NK-92 (cell line): ENCODE results near the gene LRBA.
"Not testable (repeated sequence)": the region's sequence is repeated elsewhere in the genome, so short reads cannot be mapped to it uniquely, and the experiment has no call there.

Experiments used
- DNase-seq: peaks from one replicate; lab custom pipeline; 2025; ENCODE audit not compliant: unreplicated experiment; lab: John Stamatoyannopoulos, UW

The LRBA gene

GRCh38 chr4:150743564-150744342 is 271.3 kb downstream of the LRBA start:
- DNase-seq = no peak

GRCh38 chr4:150742930-150743329 is 272.2 kb downstream of the LRBA start:
- DNase-seq = not testable (repeated sequence)

GRCh38 chr4:150739591-150739990 is 275.5 kb downstream of the LRBA start:
- DNase-seq = no peak

GRCh38 chr4:150725957-150726523 is 289.0 kb downstream of the LRBA start:
- no peak for DNase-seq

DNA sequence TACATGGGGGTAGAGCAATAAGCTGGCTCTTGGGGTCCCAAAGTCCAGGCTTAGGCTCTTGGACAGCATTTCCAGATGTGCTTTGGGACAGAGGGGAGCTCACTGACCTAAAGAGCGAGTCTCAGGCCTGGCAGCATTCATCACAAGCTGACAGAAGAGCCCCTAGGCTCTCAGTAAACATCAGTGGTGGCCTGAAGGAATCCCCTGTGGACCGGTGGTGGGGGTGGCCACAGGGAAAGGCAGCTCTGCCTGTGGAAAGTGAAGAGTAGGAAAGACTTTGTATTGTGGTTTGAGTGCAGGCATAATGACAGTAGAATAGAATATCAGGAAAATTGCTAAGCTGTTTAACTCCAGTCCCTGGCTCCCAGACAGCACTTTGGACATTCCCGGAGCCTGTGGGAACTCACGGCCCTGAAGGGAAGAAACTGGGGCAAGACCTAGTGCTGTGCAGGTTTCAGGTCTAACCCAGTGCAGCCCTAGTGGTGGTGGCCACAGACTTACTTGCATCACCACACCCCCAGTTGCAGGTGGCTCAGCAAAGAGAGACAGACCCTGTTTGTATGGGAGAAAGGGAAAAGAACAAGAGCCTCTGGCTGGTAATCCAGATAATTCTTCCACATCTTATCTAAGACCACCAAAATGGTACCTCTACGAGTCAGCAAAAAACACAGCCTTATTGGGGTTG is 291.2 kb downstream of the LRBA start:
- DNase-seq = no peak

DNA sequence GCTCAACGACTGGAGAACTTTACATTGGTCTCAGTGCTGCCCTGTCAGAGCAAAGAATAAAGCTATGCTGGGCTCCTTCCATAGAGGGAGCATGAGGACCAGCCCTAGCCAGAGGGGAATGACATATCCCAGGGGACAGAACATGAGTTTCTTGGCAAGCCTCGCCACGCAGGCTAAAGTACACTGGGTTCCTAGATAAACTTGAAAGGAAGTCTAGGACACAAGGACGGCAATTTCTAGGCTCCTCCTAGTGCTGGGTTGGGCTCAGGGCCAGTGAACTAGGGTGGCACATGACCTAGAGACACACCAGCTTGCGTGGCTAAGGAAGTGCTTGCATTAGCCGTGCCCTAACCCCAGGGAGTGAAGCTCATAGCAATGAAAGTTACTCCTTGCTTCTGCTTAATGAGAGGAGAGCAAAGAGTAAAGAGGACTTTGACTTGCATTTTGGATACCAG is 292.1 kb downstream of the LRBA start:
- no peak for DNase-seq

DNA sequence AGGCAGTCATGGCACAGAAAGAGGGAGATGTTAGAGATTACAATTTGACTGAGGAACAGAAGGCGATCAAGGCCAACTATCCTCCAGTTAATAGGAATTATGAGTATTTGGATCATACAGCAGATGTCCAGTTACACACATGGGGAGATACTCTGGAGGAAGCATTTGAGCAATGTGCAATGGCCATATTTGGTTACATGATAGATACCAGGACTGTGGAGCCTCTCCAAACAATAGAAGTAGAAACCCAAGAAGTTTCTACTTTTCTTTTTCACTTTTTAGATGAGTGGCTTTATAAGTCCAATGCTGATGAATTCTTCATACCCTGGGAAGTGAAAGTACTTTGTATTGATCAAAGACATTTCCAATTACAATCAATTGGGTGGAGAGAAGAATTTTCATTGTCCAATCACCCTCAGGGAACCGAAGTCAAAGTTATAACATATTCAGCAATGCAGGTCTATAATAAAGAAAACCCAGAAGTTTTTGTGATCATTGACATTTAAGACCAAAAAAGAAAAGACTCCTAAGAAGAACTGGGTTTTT is 294.0 kb downstream of the LRBA start:
- DNase-seq = no peak

- no peak for DNase-seq
These were observed 297.1 kb downstream of the LRBA start for GRCh38 chr4:150717952-150718351.

GRCh38 chr4:150714462-150715438 is 300.3 kb downstream of the LRBA start:
- DNase-seq = no peak

GRCh38 chr4:150713251-150713650 is 301.8 kb downstream of the LRBA start:
- no peak for DNase-seq

DNA sequence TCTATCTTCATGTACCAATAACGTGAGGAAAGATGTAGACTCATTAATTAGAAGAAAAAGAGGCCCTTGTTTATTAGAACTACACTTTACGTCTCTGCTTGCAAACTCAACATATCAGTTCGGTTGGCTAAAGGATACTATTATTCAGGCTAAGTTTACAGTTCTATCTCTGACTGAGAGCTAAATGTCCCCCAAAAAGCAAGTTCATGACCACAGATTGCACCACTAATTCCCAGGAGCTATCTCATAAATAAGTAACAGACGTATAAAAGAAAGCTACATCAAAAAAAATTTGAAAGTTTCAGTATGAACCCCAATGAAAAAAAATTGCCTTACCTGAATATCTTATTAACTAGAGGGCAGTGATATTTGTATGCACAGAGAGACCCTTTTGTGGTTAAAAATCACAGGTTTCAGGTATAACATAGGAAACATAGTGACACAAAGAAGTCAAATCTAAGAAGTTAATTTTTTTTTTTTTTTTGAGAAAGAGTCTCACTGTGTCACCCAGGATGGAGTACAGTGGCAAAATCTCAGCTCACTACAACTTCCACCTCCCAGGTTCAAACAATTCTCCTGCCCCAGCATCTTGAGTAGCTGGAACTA is 304.2 kb downstream of the LRBA start:
- DNase-seq = no peak

- DNase-seq = no peak
These were observed 307.1 kb downstream of the LRBA start for GRCh38 chr4:150708004-150708403.

DNA sequence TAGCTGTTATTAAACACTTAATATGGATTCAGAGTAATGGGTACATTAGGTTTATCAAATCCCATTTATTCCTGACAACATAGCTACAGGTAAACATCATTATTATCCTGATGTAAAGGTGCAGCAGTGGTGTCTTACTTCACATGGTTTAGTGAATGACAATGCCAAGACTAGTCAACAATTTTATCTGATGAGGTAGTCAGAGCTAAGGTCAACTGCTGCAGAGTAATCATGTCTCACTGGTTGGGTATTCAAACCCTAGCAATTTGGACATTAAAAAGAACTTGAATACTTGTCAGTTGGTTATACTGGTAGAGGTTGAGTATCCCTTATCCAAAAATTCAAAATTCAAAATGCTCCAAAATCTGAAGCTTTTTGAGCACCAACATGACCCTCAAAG is 315.5 kb downstream of the LRBA start:
- DNase-seq = no peak

GRCh38 chr4:150695162-150695561 is 319.9 kb downstream of the LRBA start:
- no peak for DNase-seq

DNA sequence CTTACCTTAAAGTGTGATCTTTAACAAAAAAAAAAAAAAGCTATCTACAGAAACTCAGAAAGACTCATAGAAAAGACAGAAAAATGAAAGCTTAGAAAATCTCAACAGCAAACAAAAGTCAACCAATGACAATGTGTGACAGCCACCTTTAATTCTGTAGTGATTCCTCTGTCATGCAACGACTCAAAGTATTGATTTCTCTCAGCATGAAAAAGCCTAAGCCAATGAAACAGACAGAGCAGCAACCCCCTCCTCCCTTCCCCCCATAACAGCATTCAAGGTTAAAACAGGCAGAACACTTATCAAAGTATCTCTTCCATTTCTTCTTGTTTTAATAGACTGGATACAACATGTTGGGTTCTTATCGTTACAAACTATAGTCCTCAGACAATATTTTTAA is 320.6 kb downstream of the LRBA start:
- no peak for DNase-seq

DNA sequence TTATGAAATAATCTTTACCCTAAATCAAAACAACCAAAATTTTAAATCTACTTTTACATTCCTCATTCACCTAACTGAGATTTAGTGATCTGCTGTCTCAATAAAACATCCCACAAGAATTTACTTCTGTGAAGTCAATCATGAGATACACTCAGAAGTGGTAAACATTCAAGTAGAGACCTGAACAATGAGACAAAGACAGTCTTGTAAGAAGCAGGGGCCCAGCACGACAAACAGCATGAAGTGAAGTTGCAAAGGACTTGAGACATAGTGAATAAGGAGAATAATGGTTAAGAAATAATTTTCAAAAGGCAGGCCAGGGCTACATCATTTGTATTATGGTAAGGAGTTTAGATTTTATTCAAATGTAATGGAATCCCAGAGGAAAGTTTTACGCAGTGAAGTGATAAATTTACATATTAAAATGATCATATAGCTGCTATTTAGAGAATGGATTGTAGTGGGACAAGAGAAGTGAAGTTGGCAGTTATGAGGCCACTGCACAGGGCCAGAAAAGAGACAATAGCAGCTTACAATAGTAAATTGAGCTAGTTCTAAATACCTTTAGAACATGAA is 331.2 kb downstream of the LRBA start:
- DNase-seq = no peak

GRCh38 chr4:150682126-150682525 is 333.0 kb downstream of the LRBA start:
- DNase-seq = no peak

GRCh38 chr4:150681063-150681462 is 334.0 kb downstream of the LRBA start:
- no peak for DNase-seq

DNA sequence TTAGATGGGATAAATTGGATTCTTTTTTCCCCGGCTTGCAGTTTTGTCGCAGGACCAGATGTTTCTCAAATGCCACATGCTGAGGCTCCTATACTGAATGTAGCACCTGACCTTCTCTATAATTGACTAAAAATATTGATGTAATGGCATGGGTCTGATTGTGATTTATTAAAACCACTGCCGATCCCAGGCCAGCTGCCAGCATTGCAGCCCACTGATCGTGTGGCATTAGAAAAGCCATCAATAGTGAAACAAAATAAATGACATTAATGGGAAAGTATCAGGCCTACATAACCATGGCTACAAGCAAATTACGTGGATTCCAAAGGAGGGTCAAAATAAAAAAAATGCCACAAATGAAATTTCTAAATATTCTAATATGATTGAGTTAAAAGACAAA is 334.4 kb downstream of the LRBA start:
- DNase-seq = no peak

DNA sequence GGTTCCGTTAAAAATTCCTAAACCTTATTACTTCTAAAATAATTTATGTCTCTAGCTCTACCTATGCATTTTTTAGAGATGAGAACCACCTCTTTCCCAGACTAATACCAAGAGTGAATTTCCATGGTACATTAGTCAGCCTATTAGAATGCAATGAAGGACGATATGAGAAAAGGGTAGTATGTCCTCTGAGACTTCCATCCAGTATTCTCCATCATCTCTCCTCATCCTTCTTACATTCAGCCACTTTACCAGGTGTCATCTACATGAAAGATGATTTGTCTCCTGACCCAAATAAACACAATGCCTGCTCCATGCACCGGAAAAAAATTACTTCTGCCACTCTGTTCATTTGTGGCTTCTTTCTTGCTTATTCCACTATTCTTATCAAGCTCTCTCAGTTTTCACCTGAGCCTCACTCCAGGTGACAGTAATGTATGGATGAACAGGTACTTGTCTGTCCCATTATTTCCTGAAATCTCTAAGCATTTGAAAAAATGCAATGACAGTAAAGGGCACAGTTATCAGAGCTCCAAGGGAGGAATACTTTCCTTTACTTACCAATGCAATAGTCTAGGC is 335.2 kb downstream of the LRBA start:
- DNase-seq = no peak
